GM12872 (cell line): ENCODE data around the gene TUBB1.

Experiments used
- CTCF ChIP-seq: IDR thresholded peaks from 3 replicates; pipeline ENCODE4 v1.5.1; 2011; ENCODE audit warnings: low read depth, mild to moderate bottlenecking, low read length, moderate library complexity; ENCODE audit not compliant: insufficient read depth

TUBB1 gene

DNA sequence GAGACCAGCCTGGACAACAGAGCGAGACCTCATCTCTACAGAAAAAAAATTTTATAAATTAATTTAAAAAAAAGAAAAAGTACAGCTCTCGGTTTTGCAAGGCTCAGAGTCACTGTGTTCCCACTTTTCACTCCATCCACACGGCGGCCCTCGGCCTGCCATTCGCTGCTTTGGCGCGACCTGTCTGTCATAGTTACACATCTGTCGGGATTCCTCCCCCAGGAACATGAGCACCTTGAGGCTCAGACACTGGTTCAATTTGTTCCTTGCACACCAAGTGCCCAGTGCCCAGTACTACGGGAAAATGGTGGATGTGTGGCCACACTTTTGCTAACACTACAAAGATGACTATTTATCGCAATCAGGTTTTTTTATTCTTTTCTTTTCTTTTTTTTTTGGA lies 20.6 kb upstream of the TUBB1 start:
- no peak for TF ChIP-seq CTCF

GRCh38 chr20:59000326-59000725 lies 18.9 kb upstream of the TUBB1 start:
- no peak for TF ChIP-seq CTCF

GRCh38 chr20:59001068-59001448 lies 18.2 kb upstream of the TUBB1 start:
- TF ChIP-seq CTCF, result no peak

- TF ChIP-seq CTCF, result no peak
Observed at GRCh38 chr20:59001449-59002171, 17.6 kb upstream of the TUBB1 start.

DNA sequence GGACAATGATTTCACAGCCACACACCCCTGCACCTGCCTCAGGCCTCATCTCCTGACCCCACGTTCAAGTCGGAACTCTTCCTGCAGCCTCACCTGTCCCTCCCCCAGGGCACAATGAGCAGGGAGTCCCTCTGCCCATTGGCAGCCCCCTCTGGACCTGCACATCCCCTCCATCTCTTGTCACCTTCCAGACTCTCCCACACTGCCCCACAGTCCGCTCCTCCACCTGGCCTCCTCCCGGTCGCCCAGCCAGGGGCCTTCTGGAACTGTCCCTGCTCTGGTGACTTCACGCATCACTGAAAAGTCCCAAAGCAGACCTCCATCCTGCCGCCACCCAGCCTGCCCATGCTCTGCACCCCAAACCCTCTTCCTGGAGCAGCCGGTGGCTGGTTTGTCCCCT lies 16.8 kb upstream of the TUBB1 start:
- TF ChIP-seq CTCF, result no peak

GRCh38 chr20:59002874-59003399 lies 16.3 kb upstream of the TUBB1 start:
- no peak for TF ChIP-seq CTCF

DNA sequence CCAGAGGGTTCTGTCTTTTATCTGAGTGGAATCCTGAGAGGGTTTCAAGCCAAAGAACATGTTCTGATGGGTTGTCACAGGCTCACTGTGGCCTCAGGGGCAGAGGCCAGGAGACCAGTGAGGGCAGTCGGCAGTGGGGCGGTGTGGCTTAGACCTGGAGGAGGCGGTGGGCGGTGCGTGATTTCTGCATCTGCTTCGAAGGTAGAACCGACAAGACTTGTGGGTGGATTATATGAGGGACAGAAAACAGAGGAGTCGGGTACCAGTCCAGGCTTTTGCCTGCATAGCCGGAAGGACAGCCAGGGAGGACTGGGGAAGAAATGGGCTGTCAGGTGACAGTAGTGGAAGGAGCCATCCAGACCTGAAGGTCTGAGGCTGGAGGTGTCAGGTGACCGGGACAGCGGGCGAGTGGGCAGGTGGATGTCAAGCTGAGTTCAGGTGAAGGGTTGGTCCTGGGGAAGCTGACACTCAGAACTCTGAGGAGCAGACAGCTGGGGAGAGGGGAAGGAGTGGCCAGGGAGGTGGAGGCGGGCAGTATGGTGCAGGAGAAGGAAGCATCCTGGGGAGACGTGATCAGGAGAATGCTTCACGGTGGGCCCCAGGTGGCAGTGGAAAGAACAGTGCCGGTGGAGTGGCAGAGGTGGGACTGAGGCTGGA lies 15.3 kb upstream of the TUBB1 start:
- TF ChIP-seq CTCF, result no peak
